GF-D8 (cell line): ENCODE data around the gene PLET1.
"Not testable (repeated sequence)": the region's sequence is repeated elsewhere in the genome, so short reads cannot be mapped to it uniquely, and the experiment has no call there.

ENCODE experiments used
- DNase-seq: peaks from one replicate; lab custom pipeline; 2025; lab: John Stamatoyannopoulos, UW

Gene PLET1

DNA sequence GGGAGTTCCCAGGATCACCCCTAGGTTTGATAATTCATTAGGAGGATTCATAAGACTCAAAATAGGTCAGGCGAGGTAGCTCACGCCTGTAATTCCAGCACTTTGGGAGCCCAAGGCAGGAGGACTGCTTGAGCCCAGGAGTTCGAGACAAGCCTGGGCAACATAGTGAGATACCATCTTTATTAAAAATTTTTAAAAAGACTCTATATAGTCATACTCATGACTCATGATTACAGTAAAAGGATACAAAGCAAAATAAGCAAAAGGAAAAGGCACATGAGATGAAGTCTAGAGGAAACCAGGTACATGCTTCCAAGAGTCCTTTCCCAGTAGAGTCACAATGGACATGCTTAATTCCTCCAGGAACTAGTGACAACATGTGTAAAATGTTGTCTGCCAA, 48.4 kb downstream of the PLET1 start:
- no peak for DNase-seq

DNA sequence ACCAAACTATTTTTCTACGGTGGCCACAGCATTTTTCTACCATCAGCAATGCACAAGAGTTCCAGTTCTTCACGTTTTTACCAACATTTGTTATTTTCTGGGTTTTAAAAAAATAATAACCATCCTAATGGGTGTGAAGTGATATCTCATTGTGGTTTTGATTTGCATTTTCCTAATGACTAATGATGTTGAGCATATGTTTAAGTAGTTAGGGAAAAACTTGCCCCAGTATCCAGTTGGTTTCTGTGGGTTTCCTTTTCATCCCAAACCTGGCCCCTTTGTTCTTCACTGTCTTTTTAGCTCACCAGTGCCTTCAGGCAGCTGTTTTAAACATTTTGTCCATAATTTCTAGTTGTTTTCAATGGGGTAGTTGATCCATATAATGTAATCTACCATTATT, 49.1 kb downstream of the PLET1 start:
- peak; percentile 99 for DNase-seq

DNA sequence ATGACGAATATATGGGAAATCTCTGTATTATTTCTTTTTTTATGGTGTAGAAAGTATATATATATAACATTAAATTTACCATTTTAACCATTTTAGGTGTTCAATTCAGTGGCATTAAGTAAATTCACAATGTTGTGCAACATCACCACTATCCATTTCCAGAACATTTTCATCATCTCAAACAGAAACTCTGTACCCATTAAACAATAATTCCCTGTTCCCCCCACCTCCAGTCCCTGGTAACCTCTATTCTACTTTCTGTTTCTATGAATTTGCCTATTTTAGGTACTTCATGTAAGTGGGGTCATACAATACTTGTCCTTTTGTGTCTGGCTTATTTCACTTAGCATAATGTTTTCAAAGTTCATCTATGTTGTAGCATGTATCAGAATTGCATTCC, 49.8 kb downstream of the PLET1 start:
- no peak for DNase-seq

DNA sequence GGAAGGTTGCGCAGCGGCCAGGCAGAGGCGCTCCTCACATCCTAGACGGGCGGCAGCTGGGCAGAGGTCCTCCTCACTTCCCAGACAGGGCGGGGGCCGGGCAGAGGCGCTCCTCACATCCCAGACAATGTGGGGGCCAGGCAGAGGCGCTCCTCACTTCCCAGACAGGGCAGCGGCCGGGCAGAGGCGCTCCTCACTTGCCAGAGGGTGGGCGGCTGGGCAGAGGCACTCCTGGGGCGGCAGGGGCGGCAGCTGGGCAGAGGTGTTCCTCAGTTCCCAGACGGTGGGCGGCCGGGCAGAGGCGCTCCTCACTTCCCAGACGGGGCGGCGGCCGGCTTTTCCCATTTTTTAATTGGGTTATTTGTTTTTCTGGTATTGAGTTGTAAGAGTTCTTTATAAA, 54.6 kb downstream of the PLET1 start:
- DNase-seq, result no peak

DNA sequence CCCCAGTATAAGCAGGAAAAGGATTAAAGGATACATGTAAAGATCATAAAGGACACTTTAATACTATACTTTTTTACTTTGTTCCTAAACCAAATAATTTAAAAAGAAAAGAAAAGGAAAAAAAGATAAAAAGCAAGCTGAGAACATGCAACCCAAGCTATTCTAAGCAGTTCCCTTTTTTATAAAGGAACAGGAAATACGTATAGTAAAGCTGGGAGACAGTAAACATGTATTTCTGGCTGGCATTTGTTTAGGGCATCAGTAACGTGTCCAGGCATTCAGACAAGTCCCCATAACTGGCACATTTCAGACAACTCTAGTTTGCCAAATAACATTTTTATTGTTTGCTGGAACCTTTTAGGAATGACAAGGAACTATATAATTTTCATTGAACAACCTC, 60.4 kb downstream of the PLET1 start:
- peak; percentile 78 for DNase-seq

DNA sequence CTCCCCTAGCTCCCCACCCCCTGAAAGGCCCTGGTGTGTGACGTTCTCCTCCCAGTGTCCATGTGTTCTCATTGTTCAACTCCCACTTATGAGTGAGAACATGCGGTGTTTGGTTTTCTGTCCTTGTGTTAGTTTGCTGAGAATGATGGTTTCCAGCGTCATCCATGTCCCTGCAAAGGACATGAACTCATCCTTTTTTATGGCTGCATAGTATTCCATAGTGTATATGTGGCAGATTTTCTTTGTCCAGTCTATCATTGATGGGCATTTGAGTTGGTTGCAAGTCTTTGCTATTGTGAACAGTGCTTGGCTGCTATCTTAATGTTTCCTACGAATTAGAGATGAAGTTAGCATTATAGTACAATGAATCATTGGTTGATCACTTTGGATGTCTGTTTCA, 61.6 kb downstream of the PLET1 start:
- DNase-seq, result not testable (repeated sequence)
